NCI-H524 (cell line): ENCODE results near the gene PRMT6.

Experiments used
- DNase-seq, 2 experiments: peaks; one replicate each; lab custom pipeline; 2025; lab: John Stamatoyannopoulos, UW

The PRMT6 gene

DNA sequence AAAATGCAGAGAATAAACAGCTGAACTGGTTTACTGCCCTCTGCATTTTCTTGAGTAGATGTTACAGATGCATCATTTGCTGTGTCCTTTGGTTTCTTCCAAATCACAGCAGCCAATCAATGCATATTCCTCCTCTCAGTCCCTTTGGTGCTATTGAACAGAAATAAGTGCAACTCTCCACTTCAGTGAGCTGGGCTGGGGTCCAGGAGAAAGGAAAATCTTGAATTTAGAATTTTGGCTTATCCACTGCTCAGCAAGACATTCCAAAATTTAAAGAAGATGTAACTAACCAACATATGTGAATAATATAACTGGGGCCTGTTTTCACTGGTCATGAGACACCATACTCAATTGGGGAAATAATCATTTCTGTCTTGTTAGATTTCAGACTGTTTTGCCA lies 39.2 kb downstream of the PRMT6 start:
- no peak for DNase-seq

- no peak for DNase-seq
These were observed 40.2 kb downstream of the PRMT6 start for GRCh38 chr1:107096690-107097089.

GRCh38 chr1:107098961-107099360 lies 42.5 kb downstream of the PRMT6 start:
- DNase-seq = no peak

- no peak for DNase-seq
These were observed 44.0 kb downstream of the PRMT6 start for GRCh38 chr1:107100331-107100984.

- no peak for DNase-seq
These were observed 49.4 kb downstream of the PRMT6 start for GRCh38 chr1:107105914-107106313.
